ENCODE data around the gene MAGOH. TPM values are rescaled to one million over a fixed set of nuclear protein-coding genes. Genes with fewer than 3 reads are reported as not detected.

MAGOH gene
- total and polyA plus RNA-seq, 2 donors = 39.3 to 73.2 TPM

DNA sequence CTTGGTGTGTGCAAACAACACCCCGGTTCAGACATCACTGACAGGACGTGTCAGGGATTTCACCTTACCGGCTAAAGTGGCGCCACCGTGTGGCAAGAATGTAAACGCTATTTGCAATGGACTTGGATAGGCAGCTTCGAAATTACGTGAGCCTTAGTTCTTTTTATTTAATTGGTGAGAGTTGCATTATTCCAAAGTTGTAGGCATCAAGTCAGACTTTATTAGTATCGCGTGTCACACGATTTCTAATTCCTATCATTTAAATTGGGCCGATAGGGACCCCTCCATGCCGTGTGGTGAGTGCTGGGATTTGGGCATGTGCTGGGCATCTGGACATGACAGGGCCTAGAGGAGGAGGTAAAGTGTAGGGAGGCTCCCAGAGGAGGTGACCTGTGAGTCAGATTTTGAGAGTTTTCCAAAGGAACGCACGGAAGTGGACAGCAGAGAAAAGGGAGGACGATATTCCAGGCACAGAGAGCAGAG, 56.2 kb downstream of the MAGOH start:
- peak; percentile 46 for DNase-seq (ENCODE audit: extremely low spot score)
- H3K4me3 ChIP-seq (ENCODE audit: low read depth, low read length) = no peak overlapping the region
- H3K27ac ChIP-seq (ENCODE audit: low read depth) = no peak overlapping the region
- H3K4me1 ChIP-seq (ENCODE audit: insufficient read depth) = no peaks in the 10 kb centered on the region
- 30% methylated on average over 16 of the region's 16 CpGs for WGBS
- no peaks in the 10 kb centered on the region for H3K36me3 ChIP-seq (ENCODE audit: insufficient read depth)

DNA sequence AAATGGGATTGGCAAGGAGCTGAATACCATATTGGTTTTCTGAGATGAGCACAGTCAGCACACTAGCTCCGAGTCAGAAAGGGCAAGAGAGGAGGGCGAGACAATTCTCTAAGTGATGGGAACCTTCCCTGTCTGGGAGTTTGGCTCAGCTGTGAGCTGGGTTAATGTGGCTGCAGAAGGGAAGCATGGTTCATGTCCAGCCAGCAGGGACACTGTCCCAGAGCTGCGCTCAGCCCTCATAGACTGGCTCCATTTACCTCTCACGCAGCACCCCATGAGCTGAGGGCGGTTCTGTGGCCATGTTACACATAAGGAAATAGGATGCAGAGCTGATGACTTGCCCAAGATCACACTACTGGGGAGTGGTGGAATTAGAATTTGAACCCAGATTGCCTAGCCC, 57.4 kb downstream of the MAGOH start:
- DNase-seq (ENCODE audit: extremely low spot score) = no peak
- WGBS = 97% methylated on average over 5 of the region's 5 CpGs
- Histone ChIP-seq H3K27ac (ENCODE audit: low read depth) (no peak overlapping the region), H3K4me3 (ENCODE audit: low read depth, low read length) (no peak overlapping the region), H3K4me1 (ENCODE audit: insufficient read depth) (no peaks in the 10 kb centered on the region), H3K36me3 (ENCODE audit: insufficient read depth) (no peaks in the 10 kb centered on the region)

DNA sequence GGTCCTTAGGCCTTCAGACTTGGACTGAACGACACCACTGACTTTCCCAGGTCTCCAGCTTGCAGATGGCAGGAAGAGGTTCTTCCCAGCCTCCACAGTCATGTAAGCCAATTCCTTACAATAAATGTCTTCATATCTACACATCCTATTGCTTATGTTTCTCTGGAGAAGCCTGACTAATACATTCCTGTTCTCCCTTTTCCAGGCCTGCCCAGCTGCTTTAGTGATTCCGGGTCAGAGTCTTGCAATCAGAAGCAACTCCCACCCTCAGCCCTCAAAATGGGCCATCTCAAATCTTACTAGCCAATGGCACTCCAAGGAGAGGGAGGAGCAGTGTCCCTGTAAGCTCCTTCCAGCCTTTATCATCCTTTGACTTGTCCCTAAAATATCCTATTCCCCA, 58.1 kb downstream of the MAGOH start:
- Histone ChIP-seq H3K4me3 (ENCODE audit: low read depth, low read length) (no peak overlapping the region), H3K36me3 (ENCODE audit: insufficient read depth) (no peaks in the 10 kb centered on the region), H3K27ac (ENCODE audit: low read depth) (no peak overlapping the region), H3K4me1 (ENCODE audit: insufficient read depth) (no peaks in the 10 kb centered on the region)
- no peak for DNase-seq (ENCODE audit: extremely low spot score)
- WGBS = 71% methylated on average over 2 of the region's 2 CpGs

Other genes starting within 250 kb of the MAGOH start
- gene PODN, start 176.3 kb downstream of the MAGOH start, total RNA-seq = 17.1 TPM
- gene PODN, start 176.3 kb downstream of the MAGOH start, polyA plus RNA-seq = 224 TPM
- not detected for gene SLC1A7, start 95.9 kb downstream of the MAGOH start, total RNA-seq
- gene SLC1A7, start 95.9 kb downstream of the MAGOH start, polyA plus RNA-seq = 0.29 TPM
- gene CPT2, start 41.7 kb downstream of the MAGOH start, total RNA-seq = 10.9 TPM
- 16.9 TPM for gene CPT2, start 41.7 kb downstream of the MAGOH start, polyA plus RNA-seq
- gene CZIB, start 17.9 kb downstream of the MAGOH start, total RNA-seq = 66.0 TPM
- 115 TPM for gene CZIB, start 17.9 kb downstream of the MAGOH start, polyA plus RNA-seq
- gene LRP8, start 89.6 kb upstream of the MAGOH start, total RNA-seq = 3.8 TPM
- 2.3 TPM for gene LRP8, start 89.6 kb upstream of the MAGOH start, polyA plus RNA-seq
- not detected for gene DMRTB1, start 220.9 kb upstream of the MAGOH start, total RNA-seq
- gene DMRTB1, start 220.9 kb upstream of the MAGOH start, polyA plus RNA-seq = not detected

Measured in urinary bladder (tissue), 4 donors.